Left ventricle myocardium inferior (tissue), 1 donor: Measurements from ENCODE around the gene LIN28A. TPM values are rescaled to one million over a fixed set of nuclear protein-coding genes. Genes with fewer than 3 reads are reported as not detected.
"Not testable (repeated sequence)": the region's sequence is repeated elsewhere in the genome, so short reads cannot be mapped to it uniquely, and the experiment has no call there.

ENCODE experiments used
- DNase-seq: peaks from one replicate; pipeline ENCODE4 v3.0.0-alpha.2; 2020
- H3K27ac ChIP-seq: fragments of 200-600 bp; replicated peaks from 2 replicates; pipeline ENCODE4 v1.8.0; 2021
- H3K27me3 ChIP-seq: fragments of 200-600 bp; 2 replicates; pipeline ENCODE4 v1.8.0; 2021; ENCODE audit warnings: low read depth
- H3K36me3 ChIP-seq: fragments of 200-600 bp; 2 replicates; pipeline ENCODE4 v1.8.0; 2021
- H3K4me1 ChIP-seq: fragments of 200-600 bp; 2 replicates; pipeline ENCODE4 v1.8.0; 2021
- H3K4me3 ChIP-seq: fragments of 200-600 bp; 2 replicates; pipeline ENCODE4 v1.8.0; 2021; ENCODE audit warnings: mild to moderate bottlenecking, moderate library complexity
- H3K9me3 ChIP-seq: fragments of 200-600 bp; replicated peaks from 2 replicates; pipeline ENCODE4 v1.8.0; 2021
- intact Hi-C: fragments of 100-400 bp; cut with micrococcal nuclease; formaldehyde crosslinking; loops from one replicate; pipeline ENCODE4 v1.11.0; 2022
- total RNA-seq: library from RNA; stranded (reverse); fragmentation: NEBNext Ultra II Directional; extraction: Animal tissue kit (Norgen Biotek cat#: 25700); gene quantifications from one replicate; pipeline ENCODE4 v1.2.1, GENCODE V29; 2021
- TF ChIP-seq, protein P1 (sequence below): fragments of 200-600 bp; IDR thresholded peaks from 2 replicates; pipeline ENCODE4 v1.8.0; 2021; ENCODE audit warnings: antibody characterized with exemption, mild to moderate bottlenecking, borderline replicate concordance
- donor health status: DM: no; HTN: yes; CAD: no; lungs with severe emphysema.

LIN28A gene
- total RNA-seq, 1 donor from 2014 or later, result not detected

- no peak for DNase-seq
- H3K9me3 ChIP-seq, result no peaks in the 10 kb centered on the region
- H3K4me1 ChIP-seq, result no peaks in the 10 kb centered on the region
- H3K36me3 ChIP-seq, result no peaks in the 10 kb centered on the region
- TF ChIP-seq, protein P1, sequence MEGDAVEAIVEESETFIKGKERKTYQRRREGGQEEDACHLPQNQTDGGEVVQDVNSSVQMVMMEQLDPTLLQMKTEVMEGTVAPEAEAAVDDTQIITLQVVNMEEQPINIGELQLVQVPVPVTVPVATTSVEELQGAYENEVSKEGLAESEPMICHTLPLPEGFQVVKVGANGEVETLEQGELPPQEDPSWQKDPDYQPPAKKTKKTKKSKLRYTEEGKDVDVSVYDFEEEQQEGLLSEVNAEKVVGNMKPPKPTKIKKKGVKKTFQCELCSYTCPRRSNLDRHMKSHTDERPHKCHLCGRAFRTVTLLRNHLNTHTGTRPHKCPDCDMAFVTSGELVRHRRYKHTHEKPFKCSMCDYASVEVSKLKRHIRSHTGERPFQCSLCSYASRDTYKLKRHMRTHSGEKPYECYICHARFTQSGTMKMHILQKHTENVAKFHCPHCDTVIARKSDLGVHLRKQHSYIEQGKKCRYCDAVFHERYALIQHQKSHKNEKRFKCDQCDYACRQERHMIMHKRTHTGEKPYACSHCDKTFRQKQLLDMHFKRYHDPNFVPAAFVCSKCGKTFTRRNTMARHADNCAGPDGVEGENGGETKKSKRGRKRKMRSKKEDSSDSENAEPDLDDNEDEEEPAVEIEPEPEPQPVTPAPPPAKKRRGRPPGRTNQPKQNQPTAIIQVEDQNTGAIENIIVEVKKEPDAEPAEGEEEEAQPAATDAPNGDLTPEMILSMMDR, result no peak
- intact Hi-C loops, result no loop called here
- no peak overlapping the region for H3K27ac ChIP-seq
- H3K4me3 ChIP-seq, result no peak overlapping the region
- H3K27me3 ChIP-seq, result peaks cover 70% of the 10 kb centered on the region
Measured at GRCh38 chr1:26373281-26373680, 37.3 kb upstream of the LIN28A start.

DNA sequence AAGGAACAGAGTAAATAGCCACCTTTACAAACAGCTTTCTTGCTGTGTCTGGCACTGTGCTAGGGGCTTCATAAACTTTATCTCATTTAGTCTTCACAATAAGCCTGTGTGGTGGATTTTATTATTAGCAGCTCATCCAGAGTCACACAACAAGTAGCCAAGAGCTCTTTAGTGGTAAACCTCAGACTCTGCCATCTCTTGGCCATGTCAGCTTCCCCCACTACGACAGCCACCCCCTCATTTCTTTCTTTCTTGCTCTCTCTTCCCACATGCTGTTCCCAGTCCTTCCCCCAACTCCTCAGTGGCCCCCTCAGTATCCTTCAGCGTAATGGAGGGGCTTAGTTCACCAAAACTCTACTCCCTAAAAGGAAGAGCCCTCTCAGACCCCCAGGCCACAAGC is 36.8 kb upstream of the LIN28A start:
- Histone ChIP-seq H3K9me3 (no peaks in the 10 kb centered on the region), H3K4me3 (no peak overlapping the region), H3K4me1 (no peaks in the 10 kb centered on the region), H3K27ac (no peak overlapping the region), H3K27me3 (peaks cover 70% of the 10 kb centered on the region), H3K36me3 (no peaks in the 10 kb centered on the region)
- DNase-seq, result no peak
- intact Hi-C loops, result no loop called here
- TF ChIP-seq, protein P1, result no peak

GRCh38 chr1:26374361-26374760 is 36.3 kb upstream of the LIN28A start:
- DNase-seq, H3K4me3 ChIP-seq, intact Hi-C loops, H3K9me3 ChIP-seq, H3K27ac ChIP-seq, H3K4me1 ChIP-seq, H3K36me3 ChIP-seq: not testable (repeated sequence)
- H3K27me3 ChIP-seq, result peaks cover 70% of the 10 kb centered on the region

- Histone ChIP-seq H3K27ac (no peak overlapping the region), H3K4me1 (no peaks in the 10 kb centered on the region), H3K9me3 (no peaks in the 10 kb centered on the region), H3K4me3 (no peak overlapping the region), H3K36me3 (no peaks in the 10 kb centered on the region), H3K27me3 (peaks cover 70% of the 10 kb centered on the region)
- DNase-seq, result no peak
- intact Hi-C loops, result no loop called here
- TF ChIP-seq, protein P1, result no peak
Measured at GRCh38 chr1:26375081-26375480, 35.5 kb upstream of the LIN28A start.

DNA sequence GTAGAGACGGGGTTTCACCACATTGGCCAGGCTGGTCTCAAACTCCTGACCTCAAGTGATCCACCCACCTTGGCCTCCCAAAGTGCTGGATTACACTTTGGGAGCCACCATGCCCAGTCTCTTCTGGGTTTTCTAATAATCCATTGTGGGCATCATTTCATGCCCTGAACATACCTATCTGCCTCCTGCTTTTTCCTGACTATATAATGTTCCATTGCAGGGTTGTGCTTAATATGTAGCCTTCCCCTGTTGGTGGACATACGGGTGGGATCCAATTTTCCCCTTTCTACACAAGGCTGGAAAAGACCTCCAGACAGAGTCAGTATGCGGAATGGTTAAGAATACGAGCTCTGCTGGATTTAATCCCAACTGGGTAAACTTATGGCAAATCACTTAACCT is 34.6 kb upstream of the LIN28A start:
- intact Hi-C loops, result no loop called here
- Histone ChIP-seq H3K4me3 (no peak overlapping the region), H3K4me1 (no peaks in the 10 kb centered on the region), H3K27ac (no peak overlapping the region), H3K27me3 (peaks cover 71% of the 10 kb centered on the region), H3K36me3 (no peaks in the 10 kb centered on the region), H3K9me3 (no peaks in the 10 kb centered on the region)
- DNase-seq, result no peak
- TF ChIP-seq, protein P1, result no peak

GRCh38 chr1:26378088-26378878 is 32.3 kb upstream of the LIN28A start:
- DNase-seq, result no peak
- Histone ChIP-seq H3K4me1 (no peaks in the 10 kb centered on the region), H3K4me3 (no peak overlapping the region), H3K36me3 (no peaks in the 10 kb centered on the region), H3K9me3 (no peaks in the 10 kb centered on the region), H3K27me3 (peaks cover 62% of the 10 kb centered on the region), H3K27ac (no peak overlapping the region)
- TF ChIP-seq, protein P1, result no peak
- intact Hi-C loops, result no loop called here
